ENCODE results near the gene TMEM225B.
A peak's percentile ranks its signal among the peaks of the same experiment; 100 is the strongest.
"Not testable (repeated sequence)": the region's sequence is repeated elsewhere in the genome, so short reads cannot be mapped to it uniquely, and the experiment has no call there.

TMEM225B gene

GRCh38 chr7:99597762-99598501 lies at the start of gene TMEM225B:
TSS of gene TMEM225B (plus strand) at chr7:99598267. CDS start at chr7:99604389, 6,122 bp downstream.
- DNase-seq (ENCODE audit: low read depth in 2 of 2) = no peak

GRCh38 chr7:99549545-99549944 lies 48.5 kb upstream of the TMEM225B start:
- DNase-seq (ENCODE audit: low read depth in 2 of 2) = not testable (repeated sequence)

GRCh38 chr7:99551334-99551733 lies 46.7 kb upstream of the TMEM225B start:
- no peak for DNase-seq (ENCODE audit: low read depth in 2 of 2)

- DNase-seq (ENCODE audit: low read depth in 2 of 2) = peak; percentile 86
Measured at GRCh38 chr7:99551767-99552463, 46.2 kb upstream of the TMEM225B start, which contains the start of gene FAM200A. TSS of gene FAM200A (minus strand) at chr7:99552114. CDS start at chr7:99548407, 3,707 bp downstream.

- DNase-seq (ENCODE audit: low read depth in 2 of 2) = no peak
Measured at GRCh38 chr7:99553039-99553438, 45.0 kb upstream of the TMEM225B start.

GRCh38 chr7:99554939-99555338 lies 43.1 kb upstream of the TMEM225B start:
- no peak for DNase-seq (ENCODE audit: low read depth in 2 of 2)

- DNase-seq (ENCODE audit: low read depth in 2 of 2) = no peak
Measured at GRCh38 chr7:99557196-99557607, 40.9 kb upstream of the TMEM225B start.

GRCh38 chr7:99557940-99558305 lies 40.1 kb upstream of the TMEM225B start:
- no peak for DNase-seq (ENCODE audit: low read depth in 2 of 2)

GRCh38 chr7:99558306-99559174 lies 39.5 kb upstream of the TMEM225B start, which contains the start of gene ZNF655:
TSS of gene ZNF655 (plus strand) at chr7:99558642. CDS start at chr7:99560560, 1,918 bp downstream.
- peak; percentile 84 to 86 for DNase-seq (ENCODE audit: low read depth in 2 of 2)

GRCh38 chr7:99559175-99559915 lies 38.7 kb upstream of the TMEM225B start:
- DNase-seq (ENCODE audit: low read depth in 2 of 2) = no peak

- DNase-seq (ENCODE audit: low read depth in 2 of 2) = no peak
Measured at GRCh38 chr7:99560834-99561736, 37.0 kb upstream of the TMEM225B start.

- DNase-seq (ENCODE audit: low read depth in 2 of 2) = no peak
Measured at GRCh38 chr7:99561737-99562051, 36.4 kb upstream of the TMEM225B start.

- no peak for DNase-seq (ENCODE audit: low read depth in 2 of 2)
Measured at GRCh38 chr7:99562114-99562784, 35.8 kb upstream of the TMEM225B start.

- DNase-seq (ENCODE audit: low read depth in 2 of 2) = peak; percentile 96 to 97
Measured at GRCh38 chr7:99562832-99563231, 35.2 kb upstream of the TMEM225B start.

- DNase-seq (ENCODE audit: low read depth in 2 of 2) = peak; percentile 22 to 32
Measured at GRCh38 chr7:99563650-99564049, 34.4 kb upstream of the TMEM225B start.

- DNase-seq (ENCODE audit: low read depth in 2 of 2) = not testable (repeated sequence)
Measured at GRCh38 chr7:99568770-99569169, 29.3 kb upstream of the TMEM225B start.

GRCh38 chr7:99571768-99572167 lies 26.3 kb upstream of the TMEM225B start:
- no peak for DNase-seq (ENCODE audit: low read depth in 2 of 2)

- no peak for DNase-seq (ENCODE audit: low read depth in 2 of 2)
Measured at GRCh38 chr7:99573257-99573656, 24.8 kb upstream of the TMEM225B start.

- no peak for DNase-seq (ENCODE audit: low read depth in 2 of 2)
Measured at GRCh38 chr7:99576251-99576650, 21.8 kb upstream of the TMEM225B start.

Measured in fibroblast of skin of left quadriceps (primary cell).